Measurements from ENCODE around the gene PNMA6F. TPM values are rescaled to one million over a fixed set of nuclear protein-coding genes. Genes with fewer than 3 reads are reported as not detected.
A peak's percentile ranks its signal among the peaks of the same experiment; 100 is the strongest.

Gene PNMA6F
- total RNA-seq (ENCODE audit: low replicate concordance), result 0.22 TPM in 1 of 2 replicates, not detected in the other

GRCh38 chrX:153321381-153322124 is at the start of gene PNMA6F:
Gene PNMA6F (minus strand): TSS chrX:153321767. CDS start chrX:153320674, 1,093 bp downstream.
- Histone ChIP-seq H3K36me3 (no peaks in the 10 kb centered on the region), H3K79me2 (ENCODE audit: low read depth) (no peaks in the 10 kb centered on the region), H3K9me3 (ENCODE audit: low read depth) (no peaks in the 10 kb centered on the region), H3K4me2 (peak within 1 kb of the TSS; percentile 64), H3K27me3 (peaks cover 14% of the 10 kb centered on the region), H3F3A (ENCODE audit: low read depth) (no peaks in the 10 kb centered on the region), H2AFZ (replicated peaks) (no peak within 1 kb of the TSS), H3K9ac (no peak within 1 kb of the TSS), H4K20me1 (ENCODE audit: low read depth) (no peaks in the 10 kb centered on the region), H3K4me1 (no peaks in the 10 kb centered on the region), H3K27ac (no peak within 1 kb of the TSS), H3K4me3 (peak within 1 kb of the TSS; percentile 26)
- Mint-ChIP-seq H3K36me3 (no peaks in the 10 kb centered on the region), H3K27ac (no peak within 1 kb of the TSS), H3K4me1 (peaks cover 3% of the 10 kb centered on the region), H3K27me3 (ENCODE audit: insufficient read depth, low read depth) (peaks cover 15% of the 10 kb centered on the region), H3K4me3 (peak within 1 kb of the TSS; percentile 50), H3K9me3 (peaks cover 17% of the 10 kb centered on the region)
- no peak for DNase-seq (ENCODE audit: low spot score)
- TF ChIP-seq CTCF (IDR thresholded peaks at IDR 0.05), result no peak

- Histone ChIP-seq H3K27me3 (no peaks in the 10 kb centered on the region), H4K20me1 (ENCODE audit: low read depth) (no peaks in the 10 kb centered on the region), H3K27ac (no peak overlapping the region), H3F3A (ENCODE audit: low read depth) (no peaks in the 10 kb centered on the region), H3K9me3 (ENCODE audit: low read depth) (no peaks in the 10 kb centered on the region), H3K4me2 (no peak overlapping the region), H3K4me3 (no peak overlapping the region), H3K9ac (no peak overlapping the region), H3K36me3 (no peaks in the 10 kb centered on the region), H2AFZ (replicated peaks) (no peak overlapping the region), H3K4me1 (no peaks in the 10 kb centered on the region), H3K79me2 (ENCODE audit: low read depth) (no peaks in the 10 kb centered on the region)
- DNase-seq (ENCODE audit: low spot score), result no peak
- no peak overlapping the region for H3K27ac Mint-ChIP-seq
- H3K36me3 Mint-ChIP-seq, result no peaks in the 10 kb centered on the region
- TF ChIP-seq EZH2phosphoT487 (IDR thresholded peaks at IDR 0.05), result no peak
- no peak for TF ChIP-seq CTCF (IDR thresholded peaks at IDR 0.05)
- H3K4me1 Mint-ChIP-seq, result no peaks in the 10 kb centered on the region
- no peak overlapping the region for H3K4me3 Mint-ChIP-seq
- H3K9me3 Mint-ChIP-seq, result peaks cover 10% of the 10 kb centered on the region
- H3K27me3 Mint-ChIP-seq (ENCODE audit: insufficient read depth, low read depth), result no peaks in the 10 kb centered on the region
Measured at GRCh38 chrX:153371256-153371655, 49.7 kb upstream of the PNMA6F start.

- no peaks in the 10 kb centered on the region for H3K36me3 ChIP-seq
- no peaks in the 10 kb centered on the region for H3F3A ChIP-seq (ENCODE audit: low read depth)
- H3K4me1 ChIP-seq, result no peaks in the 10 kb centered on the region
- Mint-ChIP-seq H3K9me3 (peaks cover 10% of the 10 kb centered on the region), H3K4me3 (no peak overlapping the region), H3K36me3 (no peaks in the 10 kb centered on the region), H3K27me3 (ENCODE audit: insufficient read depth, low read depth) (no peaks in the 10 kb centered on the region), H3K4me1 (no peaks in the 10 kb centered on the region), H3K27ac (no peak overlapping the region)
- TF ChIP-seq CTCF (IDR thresholded peaks at IDR 0.05), result no peak
- TF ChIP-seq EZH2phosphoT487 (IDR thresholded peaks at IDR 0.05), result no peak
- no peak overlapping the region for H3K27ac ChIP-seq
- no peak overlapping the region for H3K4me2 ChIP-seq
- no peak for DNase-seq (ENCODE audit: low spot score)
- no peaks in the 10 kb centered on the region for H4K20me1 ChIP-seq (ENCODE audit: low read depth)
- no peak overlapping the region for H3K9ac ChIP-seq
- no peak overlapping the region for H3K4me3 ChIP-seq
- no peaks in the 10 kb centered on the region for H3K79me2 ChIP-seq (ENCODE audit: low read depth)
- no peak overlapping the region for H2AFZ ChIP-seq (replicated peaks)
- H3K27me3 ChIP-seq, result no peaks in the 10 kb centered on the region
- no peaks in the 10 kb centered on the region for H3K9me3 ChIP-seq (ENCODE audit: low read depth)
Measured at GRCh38 chrX:153370293-153371055, 48.9 kb upstream of the PNMA6F start.

Measured in neural progenitor cell (in vitro differentiated cells).